ENCODE data around the gene CEP63.

DNA sequence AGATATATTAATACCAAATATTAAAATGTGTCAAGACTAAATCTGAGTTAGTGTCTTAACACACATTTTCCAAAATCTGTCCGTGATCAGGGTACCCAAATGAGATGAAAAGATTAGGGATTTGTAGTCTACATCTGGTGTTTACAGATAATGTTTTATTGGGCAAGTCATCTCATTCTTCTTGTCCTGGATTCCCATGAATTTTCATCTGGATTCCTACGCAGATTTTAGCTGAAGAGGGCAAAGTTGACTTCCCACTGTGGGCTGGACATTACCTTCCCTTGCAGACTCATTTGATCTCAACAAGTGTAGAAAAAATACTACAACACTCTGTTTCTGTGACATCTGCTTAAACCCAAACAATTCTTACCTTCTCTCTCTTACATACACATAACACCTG lies 79.1 kb downstream of the CEP63 start:
- TF ChIP-seq, protein P1, sequence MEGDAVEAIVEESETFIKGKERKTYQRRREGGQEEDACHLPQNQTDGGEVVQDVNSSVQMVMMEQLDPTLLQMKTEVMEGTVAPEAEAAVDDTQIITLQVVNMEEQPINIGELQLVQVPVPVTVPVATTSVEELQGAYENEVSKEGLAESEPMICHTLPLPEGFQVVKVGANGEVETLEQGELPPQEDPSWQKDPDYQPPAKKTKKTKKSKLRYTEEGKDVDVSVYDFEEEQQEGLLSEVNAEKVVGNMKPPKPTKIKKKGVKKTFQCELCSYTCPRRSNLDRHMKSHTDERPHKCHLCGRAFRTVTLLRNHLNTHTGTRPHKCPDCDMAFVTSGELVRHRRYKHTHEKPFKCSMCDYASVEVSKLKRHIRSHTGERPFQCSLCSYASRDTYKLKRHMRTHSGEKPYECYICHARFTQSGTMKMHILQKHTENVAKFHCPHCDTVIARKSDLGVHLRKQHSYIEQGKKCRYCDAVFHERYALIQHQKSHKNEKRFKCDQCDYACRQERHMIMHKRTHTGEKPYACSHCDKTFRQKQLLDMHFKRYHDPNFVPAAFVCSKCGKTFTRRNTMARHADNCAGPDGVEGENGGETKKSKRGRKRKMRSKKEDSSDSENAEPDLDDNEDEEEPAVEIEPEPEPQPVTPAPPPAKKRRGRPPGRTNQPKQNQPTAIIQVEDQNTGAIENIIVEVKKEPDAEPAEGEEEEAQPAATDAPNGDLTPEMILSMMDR (IDR thresholded peaks at IDR 0.05; ENCODE audit: poor library complexity) = no peak
- TF ChIP-seq EZH2 (IDR thresholded peaks at IDR 0.05; ENCODE audit: borderline replicate concordance) = no peak

Measured in hepatocyte (in vitro differentiated cells).